GM12878 (cell line): ENCODE data around the gene PRDM16.

Experiments used
- ATF3 ChIP-seq: IDR thresholded peaks from 2 replicates; pipeline ENCODE4 v1.6.1; 2011; ENCODE audit warnings: low read depth, mild to moderate bottlenecking, low read length, moderate library complexity, borderline replicate concordance; ENCODE audit errors: extremely low read depth
- BCL11A ChIP-seq: IDR thresholded peaks from 2 replicates; pipeline ENCODE4 v1.6.1; 2011; ENCODE audit warnings: low read depth, low read length
- ZNF274 ChIP-seq: IDR thresholded peaks from one replicate; pipeline ENCODE4 v1.8.0; 2011; ENCODE audit not compliant: insufficient read length, insufficient read depth

- no peak for TF ChIP-seq ZNF274
- no peak for TF ChIP-seq BCL11A
- no peak for TF ChIP-seq ATF3
These were observed 161.6 kb downstream of the PRDM16 start for GRCh38 chr1:3230553-3230952.
